ENCODE data around the gene TDRKH. TPM values are rescaled to one million over a fixed set of nuclear protein-coding genes. Genes with fewer than 3 reads are reported as not detected.

TDRKH gene
- total RNA-seq, 5 donors from 2014 or later (not counting 1 experiment from before 2014, with no cell fraction given), result 9.6 to 26.3 (median 22.1) TPM

DNA sequence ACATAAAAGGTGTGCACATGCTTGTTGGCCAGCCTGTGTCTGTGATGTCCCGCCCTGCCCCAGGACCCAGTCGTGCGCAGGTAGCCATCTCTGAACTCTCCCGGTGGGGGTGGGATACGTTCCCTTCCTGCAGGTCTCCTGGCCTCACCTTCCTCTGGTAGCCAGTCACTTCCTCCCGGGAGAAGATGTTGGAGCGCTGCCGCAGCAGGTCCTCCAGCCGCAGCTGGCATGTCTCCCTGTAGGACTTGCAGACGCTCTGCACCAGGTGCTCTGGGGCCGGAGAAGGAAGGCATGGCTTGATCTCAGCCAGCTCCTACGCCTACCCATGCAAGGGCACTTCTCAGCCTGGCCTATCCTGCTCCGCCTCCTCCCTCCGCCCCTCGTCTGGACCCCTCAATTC is 24.1 kb upstream of the TDRKH start:
- H3K36me3 Mint-ChIP-seq, result no peaks in the 10 kb centered on the region
- H3K27me3 Mint-ChIP-seq, result no peaks in the 10 kb centered on the region
- Histone ChIP-seq H3K9me3 (no peaks in the 10 kb centered on the region), H3K27ac (ENCODE audit: low read length) (no peak overlapping the region), H3K36me3 (ENCODE audit: control insufficient read depth in 2 of 2, extremely low read depth in 1 of 2, insufficient read depth in 1 of 2, low read length in 1 of 2) (peaks cover 0 to 2% of the 10 kb centered on the region in 2 donors), H3K4me3 (ENCODE audit: control insufficient read depth in 1 of 2, extremely low read depth in 1 of 2, low read length in 1 of 2) (no peak overlapping the region), H3K27me3 (replicated peaks in 1 of 2; ENCODE audit: control insufficient read depth in 2 of 2, extremely low read depth in 1 of 2, insufficient read depth in 2 of 2, low read length in 1 of 2) (peaks cover 0 to 6% of the 10 kb centered on the region in 2 experiments), H3K4me1 (ENCODE audit: control insufficient read depth in 1 of 2, extremely low read depth in 1 of 2, insufficient read depth in 2 of 2, low read length in 2 of 2) (peaks cover 12 to 62% of the 10 kb centered on the region in 2 experiments)
- no peak overlapping the region for H3K4me3 Mint-ChIP-seq
- H3K27ac Mint-ChIP-seq, result peak overlapping the region in 1 of 2 donors; percentile 48
- DNase-seq (no peak), ATAC-seq (replicated peaks in 1 of 4) (no peak)
- 92% methylated on average over 15 of the region's 15 CpGs for WGBS (ENCODE audit: insufficient coverage)
- H3K9me3 Mint-ChIP-seq, result no peaks in the 10 kb centered on the region
- ChIA-PET CTCF (no interaction called here), POLR2A (interaction anchor here in 1 of 2 donors (0.8 kb wide), 1 partner anchor 13 kb away, joined by 3 read pairs; no protein-coding TSS in a partner anchor)
- peaks cover 36 to 70% (median 50%) of the 10 kb centered on the region in 3 donors for H3K4me1 Mint-ChIP-seq

DNA sequence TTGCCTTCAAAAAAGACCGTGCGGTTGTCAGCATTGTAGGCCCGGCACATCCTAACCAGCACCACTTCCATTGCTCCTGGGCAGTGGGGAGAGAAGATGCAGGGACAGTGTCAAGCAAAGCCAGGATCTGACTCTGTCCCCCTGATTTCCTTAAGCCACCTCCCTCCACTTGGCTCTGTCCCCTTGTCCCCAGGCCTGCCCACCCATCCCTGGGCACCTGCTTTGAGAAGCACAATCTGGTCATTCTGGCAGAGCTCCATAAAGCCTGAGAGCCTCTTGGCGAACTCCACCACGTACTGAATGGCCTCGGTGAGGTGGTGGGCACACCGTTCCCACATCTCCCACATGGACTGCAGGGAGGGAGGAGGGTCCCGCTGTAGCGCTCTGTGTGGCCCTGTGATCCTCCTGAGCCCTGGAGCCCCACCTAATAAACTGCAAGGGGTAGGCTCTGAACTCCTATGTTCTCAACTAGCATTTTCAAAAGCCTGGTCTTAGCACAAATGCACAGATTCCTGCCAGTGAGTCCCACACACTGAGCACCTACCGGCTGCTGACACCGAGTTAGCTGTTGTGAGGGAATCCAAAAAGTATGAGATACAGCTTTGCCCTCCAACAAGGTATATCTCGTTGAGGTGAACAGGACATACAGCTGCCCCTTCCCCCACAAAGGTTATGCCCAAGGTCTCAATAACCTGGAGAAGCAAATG is 23.1 kb upstream of the TDRKH start:
- Mint-ChIP-seq H3K27me3 (no peaks in the 10 kb centered on the region), H3K27ac (peak overlapping the region; percentile 49 to 55), H3K4me1 (peaks cover 36 to 61% (median 47%) of the 10 kb centered on the region in 3 donors), H3K9me3 (no peaks in the 10 kb centered on the region), H3K36me3 (no peaks in the 10 kb centered on the region), H3K4me3 (no peak overlapping the region)
- H3K9me3 ChIP-seq, result no peaks in the 10 kb centered on the region
- POLR2A ChIA-PET, result no interaction called here
- CTCF ChIA-PET, result no interaction called here
- H3K27ac ChIP-seq (ENCODE audit: low read length), result peak overlapping the region; percentile 7
- H3K36me3 ChIP-seq (ENCODE audit: control insufficient read depth in 2 of 2, extremely low read depth in 1 of 2, insufficient read depth in 1 of 2, low read length in 1 of 2), result peaks cover 0 to 2% of the 10 kb centered on the region in 2 donors
- no peak overlapping the region for H3K4me3 ChIP-seq (ENCODE audit: control insufficient read depth in 1 of 2, extremely low read depth in 1 of 2, low read length in 1 of 2)
- WGBS (ENCODE audit: insufficient coverage), result 95% methylated on average over 4 of the region's 12 CpGs
- peaks cover 12 to 53% of the 10 kb centered on the region in 2 experiments for H3K4me1 ChIP-seq (ENCODE audit: control insufficient read depth in 1 of 2, extremely low read depth in 1 of 2, insufficient read depth in 2 of 2, low read length in 2 of 2)
- ATAC-seq (replicated peaks in 1 of 4) (no peak), DNase-seq (no peak)
- peaks cover 0 to 6% of the 10 kb centered on the region in 2 experiments for H3K27me3 ChIP-seq (replicated peaks in 1 of 2; ENCODE audit: control insufficient read depth in 2 of 2, extremely low read depth in 1 of 2, insufficient read depth in 2 of 2, low read length in 1 of 2)

DNA sequence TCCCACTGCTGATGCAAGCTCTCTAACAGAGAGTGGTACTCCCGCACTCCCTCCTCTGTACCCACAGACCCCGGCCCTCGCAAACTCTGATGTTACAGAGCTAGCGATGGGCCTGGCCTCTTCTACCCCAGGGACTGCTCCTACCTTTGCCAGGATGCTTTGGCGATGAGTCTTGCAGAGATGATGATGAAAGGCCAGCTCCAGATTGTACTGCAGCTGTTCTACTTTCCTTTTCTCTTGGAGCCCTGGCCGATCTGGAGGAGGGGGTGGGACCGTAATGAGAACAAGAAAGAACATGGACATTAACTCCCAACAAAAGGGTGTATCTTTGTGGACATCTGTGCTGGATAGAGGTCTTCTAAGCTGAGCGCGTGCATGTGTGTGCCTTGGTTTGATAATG is 20.9 kb upstream of the TDRKH start:
- no peak for DNase-seq
- peaks cover 25 to 39% (median 28%) of the 10 kb centered on the region in 3 donors for H3K4me1 Mint-ChIP-seq
- POLR2A ChIA-PET, result interaction anchor here in 1 of 2 donors (0.6 kb wide), 1 partner anchor 13 kb away, joined by 3 read pairs; no protein-coding TSS in a partner anchor

GRCh38 chr1:151809985-151810556 is 19.8 kb upstream of the TDRKH start:
- Histone ChIP-seq H3K4me1 (ENCODE audit: control insufficient read depth in 1 of 2, extremely low read depth in 1 of 2, insufficient read depth in 2 of 2, low read length in 2 of 2) (peaks cover 0 to 20% of the 10 kb centered on the region in 2 experiments), H3K27me3 (replicated peaks in 1 of 2; ENCODE audit: control insufficient read depth in 2 of 2, extremely low read depth in 1 of 2, insufficient read depth in 2 of 2, low read length in 1 of 2) (peaks cover 0 to 6% of the 10 kb centered on the region in 2 experiments), H3K36me3 (ENCODE audit: control insufficient read depth in 2 of 2, extremely low read depth in 1 of 2, insufficient read depth in 1 of 2, low read length in 1 of 2) (peaks cover 0 to 2% of the 10 kb centered on the region in 2 donors), H3K4me3 (ENCODE audit: control insufficient read depth in 1 of 2, extremely low read depth in 1 of 2, low read length in 1 of 2) (no peak overlapping the region), H3K9me3 (no peaks in the 10 kb centered on the region), H3K27ac (ENCODE audit: low read length) (no peak overlapping the region)
- ATAC-seq (replicated peaks in 1 of 4), result no peak
- no CpG with 5 or more reads among the region's 1 CpG for WGBS (ENCODE audit: insufficient coverage)
- ChIA-PET CTCF (no interaction called here), POLR2A (no interaction called here)
- Mint-ChIP-seq H3K4me3 (no peak overlapping the region), H3K27ac (no peak overlapping the region), H3K9me3 (no peaks in the 10 kb centered on the region), H3K4me1 (peaks cover 13 to 28% (median 18%) of the 10 kb centered on the region in 3 donors), H3K27me3 (no peaks in the 10 kb centered on the region), H3K36me3 (no peaks in the 10 kb centered on the region)
- no peak for DNase-seq

More for the DNA sequence above, 20.9 kb upstream of the TDRKH start:
- H3K27ac Mint-ChIP-seq, result no peak overlapping the region
- no peaks in the 10 kb centered on the region for H3K36me3 Mint-ChIP-seq
- 100% methylated on average over 5 of the region's 9 CpGs for WGBS (ENCODE audit: insufficient coverage)
- H3K4me3 Mint-ChIP-seq, result no peak overlapping the region
- H3K4me1 ChIP-seq (ENCODE audit: control insufficient read depth in 1 of 2, extremely low read depth in 1 of 2, insufficient read depth in 2 of 2, low read length in 2 of 2), result peaks cover 8 to 31% of the 10 kb centered on the region in 2 experiments
- H3K27me3 ChIP-seq (replicated peaks in 1 of 2; ENCODE audit: control insufficient read depth in 2 of 2, extremely low read depth in 1 of 2, insufficient read depth in 2 of 2, low read length in 1 of 2), result peaks cover 0 to 6% of the 10 kb centered on the region in 2 experiments
- no peak overlapping the region for H3K4me3 ChIP-seq (ENCODE audit: control insufficient read depth in 1 of 2, extremely low read depth in 1 of 2, low read length in 1 of 2)
- CTCF ChIA-PET, result no interaction called here
- no peak for ATAC-seq (replicated peaks in 1 of 4)
- no peaks in the 10 kb centered on the region for H3K9me3 ChIP-seq
- H3K9me3 Mint-ChIP-seq, result no peaks in the 10 kb centered on the region
- H3K27ac ChIP-seq (ENCODE audit: low read length), result peak overlapping the region; percentile 19
- H3K36me3 ChIP-seq (ENCODE audit: control insufficient read depth in 2 of 2, extremely low read depth in 1 of 2, insufficient read depth in 1 of 2, low read length in 1 of 2), result peaks cover 0 to 2% of the 10 kb centered on the region in 2 donors
- no peaks in the 10 kb centered on the region for H3K27me3 Mint-ChIP-seq

- Histone ChIP-seq H3K36me3 (ENCODE audit: control insufficient read depth in 2 of 2, extremely low read depth in 1 of 2, insufficient read depth in 1 of 2, low read length in 1 of 2) (peaks cover 0 to 2% of the 10 kb centered on the region in 2 donors), H3K4me1 (ENCODE audit: control insufficient read depth in 1 of 2, extremely low read depth in 1 of 2, insufficient read depth in 2 of 2, low read length in 2 of 2) (peaks cover 0 to 13% of the 10 kb centered on the region in 2 experiments), H3K27ac (ENCODE audit: low read length) (no peak overlapping the region), H3K27me3 (replicated peaks in 1 of 2; ENCODE audit: control insufficient read depth in 2 of 2, extremely low read depth in 1 of 2, insufficient read depth in 2 of 2, low read length in 1 of 2) (peaks cover 0 to 2% of the 10 kb centered on the region in 2 experiments), H3K9me3 (no peaks in the 10 kb centered on the region), H3K4me3 (ENCODE audit: control insufficient read depth in 1 of 2, extremely low read depth in 1 of 2, low read length in 1 of 2) (no peak overlapping the region)
- no peak for DNase-seq
- WGBS (ENCODE audit: insufficient coverage), result 64% methylated on average over 4 of the region's 8 CpGs
- H3K27me3 Mint-ChIP-seq, result no peaks in the 10 kb centered on the region
- no peaks in the 10 kb centered on the region for H3K36me3 Mint-ChIP-seq
- no peaks in the 10 kb centered on the region for H3K9me3 Mint-ChIP-seq
- no peak for ATAC-seq (replicated peaks in 1 of 4)
- no peak overlapping the region for H3K4me3 Mint-ChIP-seq
- ChIA-PET POLR2A (interaction anchor here in 1 of 2 donors (0.5 kb wide), 1 partner anchor 547 kb away, joined by 4 read pairs; no protein-coding TSS in a partner anchor), CTCF (no interaction called here)
- peaks cover 9 to 22% (median 12%) of the 10 kb centered on the region in 3 donors for H3K4me1 Mint-ChIP-seq
- no peak overlapping the region for H3K27ac Mint-ChIP-seq
These were observed 19.1 kb upstream of the TDRKH start for GRCh38 chr1:151809290-151809984.

GRCh38 chr1:151807766-151808165 is 17.5 kb upstream of the TDRKH start:
- Mint-ChIP-seq H3K36me3 (no peaks in the 10 kb centered on the region), H3K4me1 (peaks cover 5% of the 10 kb centered on the region in 3 donors), H3K4me3 (no peak overlapping the region), H3K27ac (peak overlapping the region in 1 of 2 donors; percentile 16), H3K27me3 (no peaks in the 10 kb centered on the region), H3K9me3 (no peaks in the 10 kb centered on the region)
- H3K4me3 ChIP-seq (ENCODE audit: control insufficient read depth in 1 of 2, extremely low read depth in 1 of 2, low read length in 1 of 2), result no peak overlapping the region
- no peaks in the 10 kb centered on the region for H3K27me3 ChIP-seq (replicated peaks in 1 of 2; ENCODE audit: control insufficient read depth in 2 of 2, extremely low read depth in 1 of 2, insufficient read depth in 2 of 2, low read length in 1 of 2)
- H3K4me1 ChIP-seq (ENCODE audit: control insufficient read depth in 1 of 2, extremely low read depth in 1 of 2, insufficient read depth in 2 of 2, low read length in 2 of 2), result no peaks in the 10 kb centered on the region
- DNase-seq, result no peak
- CTCF ChIA-PET, result interaction anchor here (0.5 kb wide), 2 partner anchors 241 to 852 kb away, joined by 3 read pairs; no protein-coding TSS in a partner anchor
- H3K9me3 ChIP-seq, result no peaks in the 10 kb centered on the region
- H3K27ac ChIP-seq (ENCODE audit: low read length), result no peak overlapping the region
- peaks cover 0 to 2% of the 10 kb centered on the region in 2 donors for H3K36me3 ChIP-seq (ENCODE audit: control insufficient read depth in 2 of 2, extremely low read depth in 1 of 2, insufficient read depth in 1 of 2, low read length in 1 of 2)
- no CpG with 5 or more reads among the region's 1 CpG for WGBS (ENCODE audit: insufficient coverage)
- no peak for ATAC-seq (replicated peaks in 1 of 4)
- POLR2A ChIA-PET, result no interaction called here
